ENCODE measurements around the gene PCNX4. TPM values are rescaled to one million over a fixed set of nuclear protein-coding genes. Genes with fewer than 3 reads are reported as not detected.

PCNX4 gene
- total and polyA plus RNA-seq, 8 donors = 9.5 to 24.0 (median 16.1) TPM

- intact Hi-C loops (cut with DNase I) = no loop called here
- FAIRE-seq = no peak
- H3K4me3 ChIP-seq = no peak overlapping the region
- no peak for TF ChIP-seq CTCF (IDR thresholded peaks at IDR 0.05)
- DNase-seq = no peak
- no peaks in the 10 kb centered on the region for H3K27me3 ChIP-seq
- ATAC-seq = no peak
- 36 to 40% methylated on average over 1 of the region's 1 CpG for WGBS, 2 donors
- no peak overlapping the region for H3K27ac ChIP-seq
- no peaks in the 10 kb centered on the region for H3K36me3 ChIP-seq
- H3K4me1 ChIP-seq = no peaks in the 10 kb centered on the region
- no peaks in the 10 kb centered on the region for H3K9me3 ChIP-seq
Observed at GRCh38 chr14:60214415-60215126, 122.8 kb downstream of the PCNX4 start.

GRCh38 chr14:60215127-60215444 is 123.4 kb downstream of the PCNX4 start:
- Histone ChIP-seq H3K27me3 (no peaks in the 10 kb centered on the region), H3K36me3 (no peaks in the 10 kb centered on the region), H3K4me1 (no peaks in the 10 kb centered on the region), H3K27ac (no peak overlapping the region), H3K9me3 (no peaks in the 10 kb centered on the region), H3K4me3 (no peak overlapping the region)
- ATAC-seq (no peak), FAIRE-seq (peak; percentile 61), DNase-seq (no peak)
- TF ChIP-seq CTCF (IDR thresholded peaks at IDR 0.05) = no peak
- intact Hi-C loops (cut with DNase I) = no loop called here
- WGBS, 2 donors = 58 to 61% methylated on average over 2 of the region's 2 CpGs

- TF ChIP-seq CTCF (IDR thresholded peaks at IDR 0.05) = no peak
- 82 to 85% methylated on average over 4 of the region's 4 CpGs for WGBS, 2 donors
- no peaks in the 10 kb centered on the region for H3K9me3 ChIP-seq
- ATAC-seq (no peak), DNase-seq (no peak), FAIRE-seq (no peak)
- no peaks in the 10 kb centered on the region for H3K36me3 ChIP-seq
- H3K27ac ChIP-seq = no peak overlapping the region
- no peaks in the 10 kb centered on the region for H3K27me3 ChIP-seq
- intact Hi-C loops (cut with DNase I) = no loop called here
- no peaks in the 10 kb centered on the region for H3K4me1 ChIP-seq
- H3K4me3 ChIP-seq = no peak overlapping the region
Observed at GRCh38 chr14:60215520-60216420, 124.0 kb downstream of the PCNX4 start.

- H3K4me1 ChIP-seq = no peaks in the 10 kb centered on the region
- no peak for DNase-seq
- intact Hi-C loops (cut with DNase I) = no loop called here
- no peaks in the 10 kb centered on the region for H3K36me3 ChIP-seq
- TF ChIP-seq CTCF (IDR thresholded peaks at IDR 0.05) = no peak
- 57 to 64% methylated on average over 3 of the region's 3 CpGs for WGBS, 2 donors
- FAIRE-seq = no peak
- no peak overlapping the region for H3K4me3 ChIP-seq
- H3K9me3 ChIP-seq = no peaks in the 10 kb centered on the region
- no peak overlapping the region for H3K27ac ChIP-seq
- no peak for ATAC-seq
- no peaks in the 10 kb centered on the region for H3K27me3 ChIP-seq
Observed at GRCh38 chr14:60217713-60218112, 126.0 kb downstream of the PCNX4 start.

Other genes with a start within 250 kb of the PCNX4 start
- 1 to 10 TPM in 5 of 6 donors, under 1 TPM in 1; 0.97 to 6.2 (median 3.2) TPM for gene RTN1, start 221.1 kb upstream of the PCNX4 start, total RNA-seq
- 10 to 100 TPM in 1 of 2 donors, 1 to 10 TPM in 1; 7.6 to 42.0 TPM for gene RTN1, start 221.1 kb upstream of the PCNX4 start, polyA plus RNA-seq
- under 1 TPM in 2 of 6 donors, not detected in 4; 0.09 to 0.31 TPM for gene LRRC9, start 171.8 kb upstream of the PCNX4 start, total RNA-seq
- gene LRRC9, start 171.8 kb upstream of the PCNX4 start, polyA plus RNA-seq = under 1 TPM in 1 of 2 donors, not detected in 1; 0.19 TPM
- 10 to 100 TPM; 29.4 to 65.4 (median 37.9) TPM for gene DHRS7, start 73.5 kb downstream of the PCNX4 start, total RNA-seq
- 10 to 100 TPM; 31.6 to 52.4 TPM for gene DHRS7, start 73.5 kb downstream of the PCNX4 start, polyA plus RNA-seq
- 10 to 100 TPM; 20.9 to 32.3 (median 23.9) TPM for gene PPM1A, start 157.3 kb downstream of the PCNX4 start, total RNA-seq
- 10 to 100 TPM in 1 of 2 donors, 1 to 10 TPM in 1; 10.0 to 24.3 TPM for gene PPM1A, start 157.3 kb downstream of the PCNX4 start, polyA plus RNA-seq